NOMO-1 treated with dmso at 0.1 percent for 144 hours (cell line): Measurements from ENCODE around the gene THAP4.
"Not testable (repeated sequence)": the region's sequence is repeated elsewhere in the genome, so short reads cannot be mapped to it uniquely, and the experiment has no call there.

Experiments
- DNase-seq: peaks from one replicate; lab custom pipeline; 2025; ENCODE audit not compliant: unreplicated experiment; lab: John Stamatoyannopoulos, UW

Gene THAP4

GRCh38 chr2:241665731-241666440, 28.9 kb upstream of the THAP4 start:
- DNase-seq = no peak

GRCh38 chr2:241662731-241663130, 25.8 kb upstream of the THAP4 start:
- not testable (repeated sequence) for DNase-seq

GRCh38 chr2:241660593-241661213, 23.7 kb upstream of the THAP4 start:
- DNase-seq = no peak

GRCh38 chr2:241659150-241659739, 22.3 kb upstream of the THAP4 start:
- no peak for DNase-seq

GRCh38 chr2:241658296-241658695, 21.3 kb upstream of the THAP4 start:
- DNase-seq = no peak

- DNase-seq = no peak
Observed at GRCh38 chr2:241657786-241658254, 20.9 kb upstream of the THAP4 start.

GRCh38 chr2:241656190-241656741, 19.3 kb upstream of the THAP4 start:
- no peak for DNase-seq

- no peak for DNase-seq
Observed at GRCh38 chr2:241655516-241656189, 18.7 kb upstream of the THAP4 start.

- DNase-seq = no peak
Observed at GRCh38 chr2:241654551-241654950, 17.6 kb upstream of the THAP4 start.

GRCh38 chr2:241653210-241653750, 16.3 kb upstream of the THAP4 start:
- DNase-seq = no peak

- no peak for DNase-seq
Observed at GRCh38 chr2:241652722-241653121, 15.8 kb upstream of the THAP4 start.

GRCh38 chr2:241652142-241652541, 15.2 kb upstream of the THAP4 start:
- DNase-seq = no peak

- no peak for DNase-seq
Observed at GRCh38 chr2:241649927-241650326, 13.0 kb upstream of the THAP4 start.

GRCh38 chr2:241649404-241649803, 12.4 kb upstream of the THAP4 start:
- DNase-seq = no peak

- no peak for DNase-seq
Observed at GRCh38 chr2:241648453-241648852, 11.5 kb upstream of the THAP4 start.

GRCh38 chr2:241645915-241646645, 9.1 kb upstream of the THAP4 start:
- no peak for DNase-seq

- no peak for DNase-seq
Observed at GRCh38 chr2:241645056-241645914, 8.3 kb upstream of the THAP4 start.

- DNase-seq = no peak
Observed at GRCh38 chr2:241641631-241642030, 4.7 kb upstream of the THAP4 start.

GRCh38 chr2:241640165-241640795, 3.3 kb upstream of the THAP4 start:
- no peak for DNase-seq
